IMR-90 (cell line): Measurements from ENCODE around the gene SIN3B. TPM values are rescaled to one million over a fixed set of nuclear protein-coding genes. Genes with fewer than 3 reads are reported as not detected.

Experiments used
- ATAC-seq: fragments of 200-7000 bp; cut with Tn5 transposase; 2 replicates; pipeline ENCODE4 v1.9.1; 2020; ENCODE audit warnings: low read depth, mild to moderate bottlenecking, moderate library complexity
- BruUV-seq: library from RNA; stranded (reverse); fragments of 400-500 nt; replicated peaks from 2 replicates; lab custom pipeline; 2021; lab: Mats Ljungman, UMichigan
- CTCF ChIA-PET: fragments of 300-600 bp; formaldehyde crosslinking; extraction: SDS; loops from one replicate; lab custom pipeline; 2021; ENCODE audit warnings: antibody characterized with exemption; lab: Yijun Ruan, JAX
- POLR2A ChIA-PET: fragments of 300-600 bp; sonication (Branson Sonifier 250); formaldehyde crosslinking; loops from one replicate; lab custom pipeline; 2022; ENCODE audit warnings: antibody characterized with exemption; ENCODE audit not compliant: unreplicated experiment; lab: Charles Lee
- DNase-seq: peaks from one replicate; pipeline ENCODE4 v3.0.0; 2013
- H2AFZ ChIP-seq: replicated peaks from 2 replicates; pipeline ENCODE3; 2013; ENCODE audit warnings: low read length, mild to moderate bottlenecking; ENCODE audit not compliant: poor library complexity
- H2AK5ac ChIP-seq: 2 replicates; pipeline ENCODE4 v1.6.1; 2013; ENCODE audit warnings: low read depth, low read length, inconsistent platforms
- H2AK9ac ChIP-seq: replicated peaks from 2 replicates; pipeline ENCODE3; 2013; ENCODE audit warnings: mild to moderate bottlenecking, low read depth, low read length, moderate library complexity; ENCODE audit not compliant: poor library complexity
- H2BK120ac ChIP-seq: 2 replicates; pipeline ENCODE4 v1.6.1; 2013; ENCODE audit warnings: low read depth, low read length, inconsistent platforms
- H2BK15ac ChIP-seq: 3 replicates; pipeline ENCODE4 v1.6.1; 2013; ENCODE audit warnings: low read depth, low read length, inconsistent platforms
- H2BK20ac ChIP-seq: 2 replicates; pipeline ENCODE4 v1.6.1; 2013; ENCODE audit warnings: low read depth, mild to moderate bottlenecking, inconsistent platforms, low read length, moderate library complexity
- H2BK5ac ChIP-seq: 2 replicates; pipeline ENCODE4 v1.6.1; 2013; ENCODE audit warnings: mild to moderate bottlenecking, low read depth, low read length, inconsistent platforms; ENCODE audit not compliant: poor library complexity, severe bottlenecking
- H3K14ac ChIP-seq: replicated peaks from 2 replicates; pipeline ENCODE4 v1.6.1; 2013; ENCODE audit warnings: low read depth, low read length, inconsistent platforms
- H3K18ac ChIP-seq: 2 replicates; pipeline ENCODE4 v1.6.1; 2013; ENCODE audit warnings: low read depth, low read length, control low read depth
- H3K23ac ChIP-seq: 2 replicates; pipeline ENCODE4 v1.6.1; 2013; ENCODE audit warnings: low read depth, low read length, inconsistent platforms
- H3K27ac ChIP-seq: 2 replicates; pipeline ENCODE4 v1.5.1; 2013; ENCODE audit warnings: mild to moderate bottlenecking, control low read depth, low read length; ENCODE audit not compliant: insufficient read depth
- H3K27me3 ChIP-seq: 2 replicates; pipeline ENCODE4 v1.6.1; 2013; ENCODE audit warnings: low read length; ENCODE audit not compliant: control insufficient read depth, insufficient read depth
- H3K36me3 ChIP-seq: 2 replicates; pipeline ENCODE4 v1.6.1; 2013; ENCODE audit warnings: low read length, mixed read lengths; ENCODE audit not compliant: control insufficient read depth, insufficient read depth
- H3K4ac ChIP-seq: 2 replicates; pipeline ENCODE4 v1.6.1; 2013; ENCODE audit warnings: low read depth, low read length, inconsistent platforms
- H3K4me1 ChIP-seq: 2 replicates; pipeline ENCODE4 v1.6.1; 2013; ENCODE audit warnings: low read length, mixed read lengths; ENCODE audit not compliant: control insufficient read depth, insufficient read depth
- H3K4me2 ChIP-seq: 2 replicates; pipeline ENCODE4 v1.6.1; 2013; ENCODE audit warnings: low read depth, mild to moderate bottlenecking, control low read depth, low read length, moderate library complexity
- H3K4me3 ChIP-seq: 2 replicates; pipeline ENCODE4 v1.5.1; 2013; ENCODE audit warnings: low read depth, mild to moderate bottlenecking, control low read depth, low read length, moderate library complexity; ENCODE audit not compliant: insufficient read depth
- H3K56ac ChIP-seq: 2 replicates; pipeline ENCODE4 v1.6.1; 2013; ENCODE audit warnings: low read length, inconsistent platforms; ENCODE audit not compliant: insufficient read depth; ENCODE audit errors: extremely low read depth
- H3K79me1 ChIP-seq, 2 experiments: 2 replicates each; pipeline ENCODE4 v1.6.1; 2013; ENCODE audit warnings: low read length in 2 of 2, inconsistent platforms in 1 of 2, low read depth in 1 of 2
- H3K9ac ChIP-seq: 2 replicates; pipeline ENCODE4 v1.6.1; 2013; ENCODE audit warnings: low read depth, low read length, control low read depth
- H3K9me1 ChIP-seq: 2 replicates; pipeline ENCODE4 v1.6.1; 2013; ENCODE audit warnings: low read length, inconsistent platforms; ENCODE audit not compliant: insufficient read depth
- H3K9me3 ChIP-seq: 2 replicates; pipeline ENCODE4 v1.6.1; 2013; ENCODE audit warnings: low read length; ENCODE audit not compliant: control insufficient read depth, insufficient read depth
- H4K20me1 ChIP-seq: 2 replicates; pipeline ENCODE4 v1.6.1; 2013; ENCODE audit warnings: low read length, inconsistent platforms; ENCODE audit not compliant: insufficient read depth
- H4K5ac ChIP-seq: 2 replicates; pipeline ENCODE4 v1.6.1; 2013; ENCODE audit warnings: mild to moderate bottlenecking, low read depth, low read length, control low read depth
- H4K8ac ChIP-seq, 2 experiments: 2 replicates each; pipeline ENCODE4 v1.6.1; 2013; ENCODE audit warnings: low read depth in 2 of 2, low read length in 2 of 2, control low read depth in 1 of 2, inconsistent platforms in 1 of 2
- H4K91ac ChIP-seq: 2 replicates; pipeline ENCODE4 v1.6.1; 2013; ENCODE audit warnings: low read depth, low read length, inconsistent platforms; ENCODE audit not compliant: insufficient read depth
- BHLHE40 ChIP-seq: fragments of 150-350 bp; IDR thresholded peaks from 2 replicates; pipeline ENCODE4 v1.6.1; 2016; ENCODE audit warnings: mild to moderate bottlenecking, low read depth, low read length
- CEBPB ChIP-seq: IDR thresholded peaks from 2 replicates; pipeline ENCODE4 v1.6.1; 2012; ENCODE audit warnings: low read depth, low read length, improper control_type of control experiment
- CHD1 ChIP-seq: IDR thresholded peaks from 2 replicates; pipeline ENCODE4 v1.6.1; 2012; ENCODE audit warnings: low read depth, low read length, improper control_type of control experiment
- FOS ChIP-seq: fragments of 150-350 bp; IDR thresholded peaks from 2 replicates; pipeline ENCODE4 v1.6.1; 2016; ENCODE audit warnings: low read depth, low read length
- MAFK ChIP-seq: IDR thresholded peaks from 2 replicates; pipeline ENCODE4 v1.6.1; 2012; ENCODE audit warnings: low read depth, low read length, improper control_type of control experiment
- MAZ ChIP-seq: IDR thresholded peaks from 2 replicates; pipeline ENCODE4 v1.6.1; 2012; ENCODE audit warnings: low read depth, mild to moderate bottlenecking, low read length, improper control_type of control experiment, moderate library complexity, borderline replicate concordance
- MXI1 ChIP-seq: IDR thresholded peaks from 2 replicates; pipeline ENCODE4 v1.6.1; 2012; ENCODE audit warnings: low read depth, mild to moderate bottlenecking, low read length, moderate library complexity, borderline replicate concordance
- NFE2L2 ChIP-seq: fragments of 150-350 bp; IDR thresholded peaks from 2 replicates; pipeline ENCODE4 v1.6.1; 2016; ENCODE audit warnings: low read depth, mild to moderate bottlenecking, low read length
- POLR2A ChIP-seq: IDR thresholded peaks from 2 replicates; pipeline ENCODE4 v1.6.1; 2012; ENCODE audit warnings: mild to moderate bottlenecking, low read depth, low read length
- RAD21 ChIP-seq: IDR thresholded peaks from 2 replicates; pipeline ENCODE4 v1.6.1; 2012; ENCODE audit warnings: low read length, improper control_type of control experiment
- RCOR1 ChIP-seq: IDR thresholded peaks from 2 replicates; pipeline ENCODE4 v1.6.1; 2012; ENCODE audit warnings: mild to moderate bottlenecking, low read length, improper control_type of control experiment; ENCODE audit not compliant: insufficient replicate concordance
- RFX5 ChIP-seq: IDR thresholded peaks from 2 replicates; pipeline ENCODE4 v1.8.0; 2012; ENCODE audit warnings: low read depth, mild to moderate bottlenecking, low read length, moderate library complexity
- SMC3 ChIP-seq: fragments of 150-350 bp; IDR thresholded peaks from 2 replicates; pipeline ENCODE4 v1.6.1; 2016; ENCODE audit warnings: low read depth, mild to moderate bottlenecking, antibody characterized with exemption, low read length, moderate library complexity
- WGBS, 2 experiments: methylation state at CpG; one replicate each; pipeline versions ENCODE4 v1.1.5 to v1.1.7; 2013; ENCODE audit warnings: missing lambda C conversion rate in 2 of 2; ENCODE audit not compliant: insufficient read length in 1 of 2; ENCODE audit errors: extremely low coverage in 2 of 2; 5-methylcytosine and 5-hydroxymethylcytosine counted together
- dilution Hi-C: fragments of 300-500 bp; cut with HindIII; formaldehyde crosslinking; loops from one replicate; pipeline ENCODE4 v1.14.3; 2018; ENCODE audit warnings: low sequenced_read_pairs; ENCODE audit not compliant: unreplicated experiment
- in situ Hi-C: fragments of 300-500 bp; cut with MboI; formaldehyde crosslinking; loops from 3 replicates; pipeline ENCODE4 v1.14.3; 2019; ENCODE audit warnings: low sequenced_read_pairs, inconsistent platforms, mixed read lengths
- intact Hi-C: fragments of 100-400 bp; cut with micrococcal nuclease; formaldehyde crosslinking; loops from 2 replicates; pipeline ENCODE4 v1.10.0; 2022
- polyA plus RNA-seq, 3 experiments: library from polyadenylated mRNA; depleted of rRNA; stranded (reverse); fragments of >200 nt; gene quantifications; 2 replicates each; pipeline ENCODE4 v1.2.3, GENCODE V29; 2012; ENCODE audit warnings: low replicate concordance in 1 of 3
- total RNA-seq: library from RNA; depleted of rRNA; stranded (reverse); fragments of >200 nt; gene quantifications from 2 replicates; pipeline ENCODE4 v1.2.3, GENCODE V29; 2012
- TF ChIP-seq, protein P1 (sequence below): fragments of 150-350 bp; IDR thresholded peaks from 2 replicates; pipeline ENCODE4 v1.6.1; 2016; ENCODE audit warnings: low read depth, mild to moderate bottlenecking, low read length, moderate library complexity, borderline replicate concordance
- TF ChIP-seq, protein P2 (sequence below): conservative IDR thresholded peaks from 2 replicates; pipeline ENCODE4 v1.5.1; 2012; ENCODE audit warnings: mild to moderate bottlenecking, low read depth, low read length, improper control_type of control experiment
- TF ChIP-seq, protein P3 (sequence below): fragments of 150-350 bp; IDR thresholded peaks from 2 replicates; pipeline ENCODE4 v1.6.1; 2017; ENCODE audit warnings: mild to moderate bottlenecking, antibody characterized with exemption, low read length, low read depth

Gene SIN3B
- total and polyA plus RNA-seq, 2 of the 4 experiments (the other 2 are of a cell fraction): 7.9 to 40.0 TPM

DNA sequence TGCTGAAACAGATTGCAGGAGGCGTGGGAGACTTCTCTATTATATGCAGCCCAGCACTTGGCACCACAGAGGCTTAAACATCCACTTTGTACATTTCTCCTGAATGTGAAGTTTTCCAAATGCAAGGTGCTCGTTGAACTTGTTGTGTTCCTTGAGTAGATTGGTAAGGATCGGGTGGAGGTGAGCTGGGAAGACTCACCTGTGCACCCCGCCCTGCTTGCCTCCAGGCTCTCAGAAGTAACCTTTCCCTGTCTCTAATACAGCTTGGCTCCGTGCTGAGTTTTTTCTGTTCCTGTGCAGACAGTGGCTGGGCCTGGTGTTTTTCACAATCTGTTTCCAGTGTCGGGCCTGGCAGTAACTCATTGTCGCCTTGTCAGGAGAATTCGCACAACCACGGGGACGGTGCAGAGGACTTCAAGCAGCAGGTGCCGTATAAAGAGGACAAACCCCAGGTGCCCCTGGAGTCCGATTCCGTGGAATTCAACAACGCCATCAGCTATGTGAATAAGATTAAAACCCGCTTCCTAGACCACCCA lies 12.3 kb downstream of the SIN3B start:
- H3K4ac ChIP-seq: no peak overlapping the region
- H2BK20ac ChIP-seq: no peak overlapping the region
- no peaks in the 10 kb centered on the region for H3K27me3 ChIP-seq
- CTCF ChIA-PET: no interaction called here
- no peaks in the 10 kb centered on the region for H3K4me1 ChIP-seq
- in situ Hi-C loops: no loop called here
- no peaks in the 10 kb centered on the region for H3K9me3 ChIP-seq
- 83% methylated on average over 3 of the region's 15 CpGs; no CpG with 5 or more reads in 1 of the 2 experiments for WGBS, 2 experiments
- H2AK5ac ChIP-seq: no peak overlapping the region
- H4K8ac ChIP-seq: no peak overlapping the region
- H3K9me1 ChIP-seq: peaks cover 15% of the 10 kb centered on the region; the same call in 1 of the 2 replicates
- no peak overlapping the region for H2AFZ ChIP-seq
- H3K9ac ChIP-seq: no peak overlapping the region
- no TSS peak for BruUV-seq
- H3K23ac ChIP-seq: no peak overlapping the region
- no peak overlapping the region for H4K91ac ChIP-seq
- peaks cover 28% of the 10 kb centered on the region for H4K20me1 ChIP-seq
- dilution Hi-C loops: no loop called here
- H2BK120ac ChIP-seq: no peak overlapping the region
- no peak overlapping the region for H3K56ac ChIP-seq
- no peak overlapping the region for H3K14ac ChIP-seq
- no peak overlapping the region for H3K18ac ChIP-seq
- ATAC-seq (no peak), DNase-seq (no peak)
- H2BK15ac ChIP-seq: no peak overlapping the region
- POLR2A ChIA-PET: no interaction called here
- no peak overlapping the region for H4K5ac ChIP-seq
- H3K4me3 ChIP-seq: no peak overlapping the region
- H2BK5ac ChIP-seq: no peak overlapping the region
- intact Hi-C loops: no loop called here
- TF ChIP-seq RFX5 (no peak), RAD21 (no peak), CEBPB (no peak), MAZ (no peak), FOS (no peak), MXI1 (no peak), CHD1 (no peak), POLR2A (no peak), MAFK (no peak), SMC3 (no peak), BHLHE40 (no peak), RCOR1 (no peak), NFE2L2 (no peak)
- TF ChIP-seq, protein P1, sequence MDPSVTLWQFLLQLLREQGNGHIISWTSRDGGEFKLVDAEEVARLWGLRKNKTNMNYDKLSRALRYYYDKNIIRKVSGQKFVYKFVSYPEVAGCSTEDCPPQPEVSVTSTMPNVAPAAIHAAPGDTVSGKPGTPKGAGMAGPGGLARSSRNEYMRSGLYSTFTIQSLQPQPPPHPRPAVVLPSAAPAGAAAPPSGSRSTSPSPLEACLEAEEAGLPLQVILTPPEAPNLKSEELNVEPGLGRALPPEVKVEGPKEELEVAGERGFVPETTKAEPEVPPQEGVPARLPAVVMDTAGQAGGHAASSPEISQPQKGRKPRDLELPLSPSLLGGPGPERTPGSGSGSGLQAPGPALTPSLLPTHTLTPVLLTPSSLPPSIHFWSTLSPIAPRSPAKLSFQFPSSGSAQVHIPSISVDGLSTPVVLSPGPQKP: no peak
- TF ChIP-seq, protein P2, sequence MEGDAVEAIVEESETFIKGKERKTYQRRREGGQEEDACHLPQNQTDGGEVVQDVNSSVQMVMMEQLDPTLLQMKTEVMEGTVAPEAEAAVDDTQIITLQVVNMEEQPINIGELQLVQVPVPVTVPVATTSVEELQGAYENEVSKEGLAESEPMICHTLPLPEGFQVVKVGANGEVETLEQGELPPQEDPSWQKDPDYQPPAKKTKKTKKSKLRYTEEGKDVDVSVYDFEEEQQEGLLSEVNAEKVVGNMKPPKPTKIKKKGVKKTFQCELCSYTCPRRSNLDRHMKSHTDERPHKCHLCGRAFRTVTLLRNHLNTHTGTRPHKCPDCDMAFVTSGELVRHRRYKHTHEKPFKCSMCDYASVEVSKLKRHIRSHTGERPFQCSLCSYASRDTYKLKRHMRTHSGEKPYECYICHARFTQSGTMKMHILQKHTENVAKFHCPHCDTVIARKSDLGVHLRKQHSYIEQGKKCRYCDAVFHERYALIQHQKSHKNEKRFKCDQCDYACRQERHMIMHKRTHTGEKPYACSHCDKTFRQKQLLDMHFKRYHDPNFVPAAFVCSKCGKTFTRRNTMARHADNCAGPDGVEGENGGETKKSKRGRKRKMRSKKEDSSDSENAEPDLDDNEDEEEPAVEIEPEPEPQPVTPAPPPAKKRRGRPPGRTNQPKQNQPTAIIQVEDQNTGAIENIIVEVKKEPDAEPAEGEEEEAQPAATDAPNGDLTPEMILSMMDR: no peak
- TF ChIP-seq, protein P3, sequence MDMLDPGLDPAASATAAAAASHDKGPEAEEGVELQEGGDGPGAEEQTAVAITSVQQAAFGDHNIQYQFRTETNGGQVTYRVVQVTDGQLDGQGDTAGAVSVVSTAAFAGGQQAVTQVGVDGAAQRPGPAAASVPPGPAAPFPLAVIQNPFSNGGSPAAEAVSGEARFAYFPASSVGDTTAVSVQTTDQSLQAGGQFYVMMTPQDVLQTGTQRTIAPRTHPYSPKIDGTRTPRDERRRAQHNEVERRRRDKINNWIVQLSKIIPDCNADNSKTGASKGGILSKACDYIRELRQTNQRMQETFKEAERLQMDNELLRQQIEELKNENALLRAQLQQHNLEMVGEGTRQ: no peak
- no peak overlapping the region for H3K4me2 ChIP-seq
- H2AK9ac ChIP-seq: no peak overlapping the region
- H3K79me1 ChIP-seq: peaks cover 32 to 79% of the 10 kb centered on the region in 2 experiments
- no peak overlapping the region for H3K27ac ChIP-seq
- H3K36me3 ChIP-seq: peaks cover 76% of the 10 kb centered on the region
